Body of pancreas (tissue), 4 donors: ENCODE results near the gene CNTLN.

Experiments
- CTCF ChIP-seq, 7 experiments: fragments of 450-650 bp in 4 of 7; fragments of 200-600 bp in 3 of 7; sonication (generic) in 3 of 7; IDR thresholded peaks; one replicate each; pipeline ENCODE4 v1.5.1; 2016 to 2019; ENCODE audit warnings: antibody characterized with exemption in 7 of 7
- POLR2A ChIP-seq, 3 donors: fragments of 450-650 bp; IDR thresholded peaks; one replicate each; pipeline ENCODE4 v1.6.1; 2016; ENCODE audit warnings: antibody characterized with exemption in 3 of 3, mild to moderate bottlenecking in 2 of 3

GRCh38 chr9:17230646-17231045, 95.8 kb downstream of the CNTLN start:
- TF ChIP-seq CTCF (IDR thresholded peaks at IDR 0.05) = no peak
- TF ChIP-seq POLR2A (IDR thresholded peaks at IDR 0.05) = no peak
